A549 (cell line): Measurements from ENCODE around the gene NCOA4. TPM values are rescaled to one million over a fixed set of nuclear protein-coding genes. Genes with fewer than 3 reads are reported as not detected.

Source experiments
- polyA plus RNA-seq, 4 experiments: library from polyadenylated mRNA; depleted of rRNA in 3 of 4; stranded (reverse); fragments of >200 nt; fragmentation: RNase III in 1 of 4; extraction: RNeasy Plus Mini Kit Qiagen cat#74134 plus additional on column Dnase treatment in 1 of 4; gene quantifications; 2 replicates in 3 of 4; 3 replicates in 1 of 4; pipeline ENCODE4 v1.2.3, GENCODE V29; 2011 to 2017
- small RNA-seq, 6 experiments: library from RNA; depleted of rRNA; stranded (forward); fragments of <200 nt; gene quantifications; one replicate each; pipeline ENCODE3, GENCODE V24; 2012

Gene NCOA4
- polyA plus RNA-seq, 2 of the 4 experiments (the other 2 are of a cell fraction): 72.1 to 112 TPM

Small RNA genes within 50 kb of the gene (small RNA-seq; reads per million reads assigned to genes)
- 0 reads per million in 6 experiments for gene SNORA74C-1

Other genes starting within 250 kb of the NCOA4 start
- gene AGAP4, start 183.1 kb downstream of the NCOA4 start, polyA plus RNA-seq (2011; rRNA removed): 12.2 TPM in 2 replicates
- gene AGAP4, start 183.1 kb downstream of the NCOA4 start, polyA plus RNA-seq (2017; fragmentation: RNase III; extraction: RNeasy Plus Mini Kit Qiagen cat#74134 plus additional on column Dnase treatment): 6.3 to 7.7 TPM (median 6.4 TPM) in 3 replicates
- 176 and 202 TPM in 2 replicates for gene TIMM23, start 58.1 kb downstream of the NCOA4 start, polyA plus RNA-seq (2011; rRNA removed)
- gene TIMM23, start 58.1 kb downstream of the NCOA4 start, polyA plus RNA-seq (2017; fragmentation: RNase III; extraction: RNeasy Plus Mini Kit Qiagen cat#74134 plus additional on column Dnase treatment): 133 to 148 TPM (median 134 TPM) in 3 replicates
- gene MSMB, start 15.6 kb upstream of the NCOA4 start, polyA plus RNA-seq (2011; rRNA removed): 0.26 and 0.61 TPM in 2 replicates
- not detected in 3 replicates for gene MSMB, start 15.6 kb upstream of the NCOA4 start, polyA plus RNA-seq (2017; fragmentation: RNase III; extraction: RNeasy Plus Mini Kit Qiagen cat#74134 plus additional on column Dnase treatment)